GM21367 (cell line): ENCODE measurements around the gene TRMO.
"Not testable (repeated sequence)": the region's sequence is repeated elsewhere in the genome, so short reads cannot be mapped to it uniquely, and the experiment has no call there.

Source experiments
- ATAC-seq: cut with Tn5 transposase; IDR thresholded peaks from one replicate; pipeline ENCODE4 v1.9.1; 2021; ENCODE audit not compliant: unreplicated experiment

TRMO gene, protein sequence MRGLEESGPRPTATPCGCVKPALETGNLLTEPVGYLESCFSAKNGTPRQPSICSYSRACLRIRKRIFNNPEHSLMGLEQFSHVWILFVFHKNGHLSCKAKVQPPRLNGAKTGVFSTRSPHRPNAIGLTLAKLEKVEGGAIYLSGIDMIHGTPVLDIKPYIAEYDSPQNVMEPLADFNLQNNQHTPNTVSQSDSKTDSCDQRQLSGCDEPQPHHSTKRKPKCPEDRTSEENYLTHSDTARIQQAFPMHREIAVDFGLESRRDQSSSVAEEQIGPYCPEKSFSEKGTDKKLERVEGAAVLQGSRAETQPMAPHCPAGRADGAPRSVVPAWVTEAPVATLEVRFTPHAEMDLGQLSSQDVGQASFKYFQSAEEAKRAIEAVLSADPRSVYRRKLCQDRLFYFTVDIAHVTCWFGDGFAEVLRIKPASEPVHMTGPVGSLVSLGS

GRCh38 chr9:97921959-97922724, at the start of gene TRMO:
Gene TRMO (minus strand): TSS chr9:97922500. CDS start chr9:97922493, 7 bp downstream.
- ATAC-seq: peak; percentile 73

- no peak for ATAC-seq
Measured at GRCh38 chr9:97970165-97970564, 47.9 kb upstream of the TRMO start.

GRCh38 chr9:97969014-97969413, 46.7 kb upstream of the TRMO start:
- no peak for ATAC-seq

GRCh38 chr9:97966493-97966892, 44.2 kb upstream of the TRMO start:
- ATAC-seq: no peak

- ATAC-seq: no peak
Measured at GRCh38 chr9:97964901-97965300, 42.6 kb upstream of the TRMO start.

- ATAC-seq: no peak
Measured at GRCh38 chr9:97963232-97963631, 40.9 kb upstream of the TRMO start.

DNA sequence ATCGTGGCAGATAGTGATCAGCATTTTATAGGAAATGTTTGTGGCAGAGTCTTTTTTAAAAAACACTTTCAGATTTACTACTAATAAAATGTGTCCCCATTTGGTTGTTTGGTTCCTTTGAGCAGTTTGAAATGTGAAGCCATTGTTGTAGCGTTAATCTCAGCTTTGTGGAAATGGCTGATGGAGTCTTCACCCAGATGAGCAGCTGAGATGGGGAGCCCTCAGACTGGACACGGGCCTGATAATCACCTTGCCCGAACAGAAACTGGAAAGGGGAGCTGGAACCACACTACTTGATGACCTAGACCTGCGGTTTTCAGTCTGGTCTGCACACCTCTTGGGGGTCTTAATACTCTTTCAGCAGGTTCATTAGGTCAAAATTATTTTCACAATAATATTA, 40.3 kb upstream of the TRMO start:
- no peak for ATAC-seq

- no peak for ATAC-seq
Measured at GRCh38 chr9:97962136-97962535, 39.8 kb upstream of the TRMO start.

GRCh38 chr9:97961361-97961760, 39.1 kb upstream of the TRMO start:
- no peak for ATAC-seq

GRCh38 chr9:97960678-97961328, 38.5 kb upstream of the TRMO start:
- ATAC-seq: not testable (repeated sequence)

GRCh38 chr9:97959585-97959984, 37.3 kb upstream of the TRMO start:
- no peak for ATAC-seq

DNA sequence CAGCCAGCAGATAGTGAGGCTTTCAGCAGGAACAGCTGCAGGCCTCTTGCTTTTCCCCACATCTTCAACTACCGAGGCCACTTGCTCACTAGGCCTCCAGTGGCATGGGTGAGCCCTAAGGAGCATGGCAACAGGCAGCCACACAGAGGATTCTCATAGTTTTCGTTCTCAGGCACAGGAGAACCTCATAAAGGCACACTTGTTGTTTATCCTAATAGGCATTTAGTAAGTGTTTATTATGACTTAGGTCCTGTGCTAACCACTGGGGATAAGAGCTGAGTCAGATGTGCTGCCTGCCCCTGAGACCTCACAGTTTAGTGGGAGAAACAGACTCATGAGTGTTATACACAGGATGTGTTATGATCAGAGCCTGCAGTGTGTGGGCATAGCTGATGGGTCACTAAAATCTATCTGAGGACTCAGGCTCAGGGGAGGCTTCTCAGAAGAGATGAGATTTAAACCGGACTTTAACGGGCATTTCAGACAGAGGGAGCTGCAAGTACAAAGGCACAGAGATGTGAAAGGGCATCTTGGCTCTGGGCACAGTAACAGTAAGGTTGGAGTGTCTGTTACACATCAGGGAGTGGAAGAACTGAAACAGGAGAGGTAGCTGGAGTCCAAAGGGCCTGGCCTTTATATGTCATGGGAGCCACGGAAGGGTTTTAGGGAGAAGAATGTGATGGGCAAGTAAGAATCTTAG, 36.7 kb upstream of the TRMO start:
- no peak for ATAC-seq

DNA sequence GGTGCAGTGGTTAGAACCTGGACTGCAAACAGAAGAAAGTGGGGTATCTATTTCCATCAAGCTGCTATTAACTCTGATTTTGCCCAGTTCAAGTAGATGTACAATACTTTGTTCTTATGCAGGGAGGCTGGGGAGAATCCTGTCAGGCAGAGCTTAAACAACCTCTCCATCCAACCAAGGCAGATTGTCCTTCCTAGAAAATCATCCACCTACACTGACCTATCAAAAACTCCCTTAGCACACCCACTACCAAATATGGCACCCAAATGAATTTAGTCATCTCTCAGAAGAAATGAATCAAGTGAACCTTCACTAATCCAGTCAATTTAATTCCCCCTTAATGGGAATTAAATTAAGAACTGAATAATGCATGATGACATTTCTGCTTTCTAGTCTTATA, 34.0 kb upstream of the TRMO start:
- no peak for ATAC-seq

DNA sequence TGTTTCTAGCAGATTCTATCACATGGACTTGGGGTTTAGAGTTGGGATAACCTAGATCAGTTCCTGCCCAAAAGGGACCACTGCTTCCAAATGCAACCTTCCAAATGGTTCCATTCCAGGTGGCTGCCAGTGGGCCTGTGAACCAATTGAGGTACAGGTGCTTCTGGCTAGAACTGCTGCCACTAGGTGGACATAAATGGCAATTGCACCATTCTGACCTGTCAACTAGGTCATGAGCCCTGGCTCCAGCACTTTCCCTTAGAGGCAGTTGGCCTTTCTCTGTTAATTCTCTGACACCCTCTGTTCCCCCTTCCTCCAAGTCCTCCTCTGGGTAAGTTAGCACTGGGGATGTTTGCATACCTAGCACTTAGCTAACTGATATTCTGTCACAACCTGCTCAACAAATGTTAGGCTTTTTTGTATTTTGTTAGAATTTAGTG, 32.3 kb upstream of the TRMO start:
- peak; percentile 70 for ATAC-seq

- ATAC-seq: not testable (repeated sequence)
Measured at GRCh38 chr9:97950873-97951272, 28.6 kb upstream of the TRMO start.

- not testable (repeated sequence) for ATAC-seq
Measured at GRCh38 chr9:97947094-97947493, 24.8 kb upstream of the TRMO start.

DNA sequence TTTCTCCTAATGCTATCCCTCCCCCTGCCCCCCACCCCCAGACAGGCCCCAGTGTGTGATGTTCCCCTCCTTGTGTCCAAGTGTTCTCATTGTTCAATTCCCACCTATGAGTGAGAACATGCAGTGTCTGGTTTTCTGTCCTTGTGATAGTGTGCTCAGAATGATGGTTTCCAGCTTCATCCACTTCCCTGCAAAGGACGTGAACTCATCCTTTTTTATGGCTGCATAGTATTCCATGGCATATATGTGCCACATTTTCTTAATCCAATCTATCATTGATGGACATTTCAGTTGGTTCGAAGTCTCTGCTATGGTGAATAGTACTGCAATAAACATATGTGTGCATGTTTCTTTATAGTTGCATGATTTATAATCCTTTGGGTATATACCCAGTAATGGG, 23.2 kb upstream of the TRMO start:
- ATAC-seq: not testable (repeated sequence)

- no peak for ATAC-seq
Measured at GRCh38 chr9:97944612-97945011, 22.3 kb upstream of the TRMO start.

GRCh38 chr9:97943308-97943855, 21.1 kb upstream of the TRMO start:
- no peak for ATAC-seq

- ATAC-seq: no peak
Measured at GRCh38 chr9:97941323-97941722, 19.0 kb upstream of the TRMO start.

- no peak for ATAC-seq
Measured at GRCh38 chr9:97940741-97941140, 18.4 kb upstream of the TRMO start.
